GM23338 (cell line): Measurements from ENCODE around the gene NCBP3. TPM values are rescaled to one million over a fixed set of nuclear protein-coding genes. Genes with fewer than 3 reads are reported as not detected.

Experiments used
- ATAC-seq: fragments of 200-7000 bp; cut with Tn5 transposase; 3 replicates; pipeline ENCODE4 v1.9.1; 2020
- DNase-seq: peaks from one replicate; pipeline ENCODE4 v3.0.0-alpha.2; 2015; ENCODE audit warnings: low spot score
- H2AFZ ChIP-seq: fragments of 200-600 bp; sonication (generic); 2 replicates; pipeline ENCODE4 v1.8.0; 2016; ENCODE audit warnings: antibody characterized with exemption, mild to moderate bottlenecking, moderate library complexity
- H3F3A ChIP-seq: fragments of 200-600 bp; sonication (generic); replicated peaks from 2 replicates; pipeline ENCODE4 v1.8.0; 2017; ENCODE audit warnings: antibody characterized with exemption, mixed run types, low read depth
- H3K27ac ChIP-seq: fragments of 200-600 bp; sonication (generic); 2 replicates; pipeline ENCODE4 v1.6.1; 2016; ENCODE audit warnings: low read depth
- H3K27me3 ChIP-seq: fragments of 200-600 bp; sonication (generic); 2 replicates; pipeline ENCODE4 v1.8.0; 2016; ENCODE audit warnings: mild to moderate bottlenecking, mixed run types, moderate library complexity; ENCODE audit not compliant: insufficient read depth
- H3K36me3 ChIP-seq: fragments of 200-600 bp; sonication (generic); 2 replicates; pipeline ENCODE4 v1.8.0; 2016; ENCODE audit warnings: mild to moderate bottlenecking; ENCODE audit not compliant: insufficient read depth
- H3K4me1 ChIP-seq: fragments of 200-600 bp; sonication (generic); 2 replicates; pipeline ENCODE4 v1.8.0; 2016; ENCODE audit warnings: mild to moderate bottlenecking, moderate library complexity; ENCODE audit not compliant: insufficient read depth
- H3K4me2 ChIP-seq: fragments of 200-600 bp; sonication (generic); 2 replicates; pipeline ENCODE4 v1.7.1; 2017; ENCODE audit warnings: mixed run types
- H3K4me3 ChIP-seq: fragments of 200-600 bp; sonication (generic); 2 replicates; pipeline ENCODE4 v1.6.1; 2016; ENCODE audit warnings: mixed run types
- H3K79me2 ChIP-seq: fragments of 200-600 bp; sonication (generic); replicated peaks from 2 replicates; pipeline ENCODE4 v1.8.0; 2017; ENCODE audit warnings: mild to moderate bottlenecking; ENCODE audit not compliant: insufficient read depth
- H3K9me2 ChIP-seq: fragments of 200-600 bp; sonication (generic); 2 replicates; pipeline ENCODE4 v1.8.0; 2017; ENCODE audit not compliant: insufficient read depth
- H4K20me1 ChIP-seq: fragments of 200-600 bp; sonication (generic); replicated peaks from 2 replicates; pipeline ENCODE4 v1.8.0; 2017; ENCODE audit warnings: mild to moderate bottlenecking; ENCODE audit not compliant: insufficient read depth
- H3K27ac Mint-ChIP-seq: 2 replicates; pipeline ENCODE4 v1.8.0; 2020; ENCODE audit warnings: inconsistent platforms, mild to moderate bottlenecking, moderate library complexity, mixed read lengths
- H3K27me3 Mint-ChIP-seq: 3 replicates; pipeline ENCODE4 v1.8.0; 2022; ENCODE audit warnings: low read depth, mild to moderate bottlenecking, moderate library complexity, mixed read lengths, inconsistent platforms; ENCODE audit not compliant: insufficient read depth, poor library complexity
- H3K36me3 Mint-ChIP-seq: 3 replicates; pipeline ENCODE4 v1.8.0; 2021; ENCODE audit warnings: low read depth, mild to moderate bottlenecking, inconsistent platforms, moderate library complexity, mixed read lengths
- H3K4me1 Mint-ChIP-seq: 3 replicates; pipeline ENCODE4 v1.8.0; 2020; ENCODE audit warnings: mild to moderate bottlenecking, inconsistent platforms, mixed read lengths
- H3K4me3 Mint-ChIP-seq: 3 replicates; pipeline ENCODE4 v1.8.0; 2021; ENCODE audit warnings: moderate library complexity, mild to moderate bottlenecking, inconsistent platforms, mixed read lengths
- H3K9me3 Mint-ChIP-seq: 3 replicates; pipeline ENCODE4 v1.8.0; 2020; ENCODE audit warnings: moderate library complexity, mild to moderate bottlenecking, inconsistent platforms, mixed read lengths
- CREB1 ChIP-seq: fragments of 250-450 bp; sonication (Bioruptor Pico); IDR thresholded peaks from 2 replicates; pipeline ENCODE4 v1.5.0; 2020; ENCODE audit warnings: low read depth, mild to moderate bottlenecking, moderate library complexity
- CTCF ChIP-seq, 2 experiments: fragments of 200-600 bp in 1 of 2; sonication (generic) in 1 of 2; conservative IDR thresholded peaks; 2 replicates each; pipeline versions ENCODE4 v1.5.1 to v1.6.1; 2016 to 2017; ENCODE audit warnings: antibody characterized with exemption in 2 of 2, low read depth in 2 of 2, mild to moderate bottlenecking in 2 of 2, moderate library complexity in 1 of 2
- ETS1 ChIP-seq: IDR thresholded peaks from 2 replicates; pipeline ENCODE4 v1.6.1; 2016; ENCODE audit warnings: antibody characterized with exemption
- EZH2 ChIP-seq: fragments of 200-600 bp; sonication (generic); IDR thresholded peaks from one replicate; pipeline ENCODE4 v1.8.0; 2017; ENCODE audit warnings: antibody characterized with exemption, mild to moderate bottlenecking, low read depth; ENCODE audit not compliant: unreplicated experiment
- EZH2phosphoT487 ChIP-seq: fragments of 200-600 bp; sonication (generic); IDR thresholded peaks from one replicate; pipeline ENCODE4 v1.8.1; 2018; ENCODE audit warnings: antibody characterized with exemption; ENCODE audit not compliant: unreplicated experiment
- JUNB ChIP-seq: IDR thresholded peaks from one replicate; pipeline ENCODE4 v1.6.1; 2016; ENCODE audit warnings: antibody characterized with exemption; ENCODE audit not compliant: unreplicated experiment
- NANOG ChIP-seq: IDR thresholded peaks from 2 replicates; pipeline ENCODE4 v1.6.1; 2016; ENCODE audit warnings: antibody characterized with exemption, borderline replicate concordance
- POLR2AphosphoS5 ChIP-seq: IDR thresholded peaks from 2 replicates; pipeline ENCODE4 v1.6.1; 2016; ENCODE audit warnings: antibody characterized with exemption, low read depth
- REST ChIP-seq: IDR thresholded peaks from one replicate; pipeline ENCODE4 v1.6.1; 2018; ENCODE audit warnings: antibody characterized with exemption; ENCODE audit not compliant: unreplicated experiment
- STAT1 ChIP-seq: IDR thresholded peaks from one replicate; pipeline ENCODE4 v1.6.1; 2016; ENCODE audit warnings: antibody characterized with exemption; ENCODE audit not compliant: unreplicated experiment
- ZNF114 ChIP-seq: fragments of 250-450 bp; sonication (Bioruptor Pico); IDR thresholded peaks from 2 replicates; pipeline ENCODE4 v1.5.0; 2020; ENCODE audit warnings: mild to moderate bottlenecking, moderate library complexity
- ZNF331 ChIP-seq: fragments of 250-450 bp; sonication (Bioruptor Pico); IDR thresholded peaks from 2 replicates; pipeline ENCODE4 v1.5.0; 2020; ENCODE audit warnings: low read depth, mild to moderate bottlenecking, moderate library complexity
- ZNF462 ChIP-seq: fragments of 250-450 bp; sonication (Bioruptor Pico); IDR thresholded peaks from 2 replicates; pipeline ENCODE4 v1.5.0; 2020; ENCODE audit warnings: mild to moderate bottlenecking, moderate library complexity
- polyA plus RNA-seq: library from polyadenylated mRNA; unstranded; fragments of >200 nt; fragmentation: Nextera tagmentation; extraction: Ambion mirVana; gene quantifications from 2 replicates; pipeline ENCODE4 v1.2.1, GENCODE V29; 2016
- total RNA-seq: library from RNA; depleted of rRNA; stranded (reverse); fragments of >200 nt; shearing (Covaris generic); gene quantifications from 2 replicates; pipeline ENCODE4 v1.2.3, GENCODE V29; 2014

NCBP3 gene
- total and polyA plus RNA-seq, 2 experiments from 2014 or later, result 35.5 to 42.8 TPM

- Histone ChIP-seq H4K20me1 (peaks cover 10% of the 10 kb centered on the region), H3K4me3 (no peak overlapping the region), H3F3A (peaks cover 4% of the 10 kb centered on the region), H2AFZ (no peak overlapping the region), H3K9me2 (no peaks in the 10 kb centered on the region), H3K4me1 (no peaks in the 10 kb centered on the region), H3K27me3 (no peaks in the 10 kb centered on the region), H3K36me3 (peaks cover 17% of the 10 kb centered on the region; the same call in 1 of the 2 replicates), H3K27ac (no peak overlapping the region), H3K4me2 (no peak overlapping the region), H3K79me2 (no peaks in the 10 kb centered on the region)
- TF ChIP-seq ETS1, result no peak
- TF ChIP-seq JUNB, result no peak
- TF ChIP-seq NANOG, result no peak
- TF ChIP-seq STAT1, result no peak
- TF ChIP-seq EZH2phosphoT487, result no peak
- TF ChIP-seq ZNF462, result no peak
- TF ChIP-seq CTCF (conservative IDR thresholded peaks at IDR 0.05; ENCODE audit: low read depth in 2 of 2), result no peak
- no peak for TF ChIP-seq ZNF331
- TF ChIP-seq POLR2AphosphoS5, result no peak
- TF ChIP-seq REST, result no peak
- no peak for TF ChIP-seq ZNF114 (CRISPR knock-in tag)
- TF ChIP-seq EZH2, result no peak
- TF ChIP-seq CREB1 (CRISPR knock-in tag), result no peak
- no peak overlapping the region for H3K27ac Mint-ChIP-seq
- DNase-seq (no peak), ATAC-seq (no peak)
- H3K27me3 Mint-ChIP-seq, result peaks cover 5% of the 10 kb centered on the region
- no peak overlapping the region for H3K4me3 Mint-ChIP-seq
- H3K9me3 Mint-ChIP-seq, result no peaks in the 10 kb centered on the region
- peaks cover 16% of the 10 kb centered on the region for H3K36me3 Mint-ChIP-seq
- no peaks in the 10 kb centered on the region for H3K4me1 Mint-ChIP-seq
Measured at GRCh38 chr17:3803308-3803640, 42.8 kb downstream of the NCBP3 start.
